Peyer's patch (tissue), 4 donors: ENCODE data around the gene APOL5. TPM values are rescaled to one million over a fixed set of nuclear protein-coding genes. Genes with fewer than 3 reads are reported as not detected.

ENCODE experiments used
- DNase-seq, 3 donors: peaks; one replicate each; pipeline ENCODE4 v3.0.0-alpha.2; 2017 to 2019
- H3K27ac ChIP-seq, 4 donors: fragments of 200-600 bp; sonication (generic); one replicate each; pipeline ENCODE4 v1.5.1; 2016 to 2019
- H3K27me3 ChIP-seq, 2 donors: fragments of 200-600 bp; sonication (generic); one replicate each; pipeline ENCODE4 v1.5.1; 2019
- H3K36me3 ChIP-seq, 3 donors: fragments of 200-600 bp; sonication (generic); one replicate each; pipeline ENCODE4 v1.5.1; 2016 to 2019
- H3K4me1 ChIP-seq, 4 donors: fragments of 200-600 bp; sonication (generic); one replicate each; pipeline ENCODE4 v1.5.1; 2016 to 2019
- H3K4me3 ChIP-seq, 4 donors: fragments of 200-600 bp; sonication (generic); 1 replicate in 3 of 4; 2 replicates in 1 of 4; pipeline ENCODE4 v1.5.1; 2016 to 2019; ENCODE audit warnings: mild to moderate bottlenecking in 1 of 4
- H3K9me3 ChIP-seq, 4 donors: fragments of 200-600 bp; sonication (generic); one replicate each; pipeline ENCODE4 v1.5.1; 2016 to 2019; ENCODE audit warnings: mild to moderate bottlenecking in 1 of 4
- CTCF ChIP-seq, 6 experiments: fragments of 450-650 bp in 4 of 6; fragments of 200-600 bp in 2 of 6; sonication (generic) in 1 of 6; IDR thresholded peaks; one replicate each; pipeline ENCODE4 v1.5.1; 2017 to 2019; ENCODE audit warnings: antibody characterized with exemption in 6 of 6, mild to moderate bottlenecking in 3 of 6, moderate library complexity in 1 of 6
- POLR2A ChIP-seq, 2 donors: fragments of 450-650 bp; IDR thresholded peaks; one replicate each; pipeline ENCODE4 v1.5.1; 2017; ENCODE audit warnings: antibody characterized with exemption in 2 of 2, mild to moderate bottlenecking in 2 of 2, moderate library complexity in 2 of 2
- total RNA-seq, 4 donors: library from RNA; depleted of rRNA; stranded (reverse); fragments of >200 nt; gene quantifications; one replicate each; pipeline ENCODE4 v1.1.0, GENCODE V29; 2016

APOL5 gene
- total RNA-seq, 4 donors from 2014 or later: not detected

- Histone ChIP-seq H3K4me1 (no peaks in the 10 kb centered on the region), H3K4me3 (no peak overlapping the region), H3K27ac (no peak overlapping the region), H3K36me3 (no peaks in the 10 kb centered on the region), H3K9me3 (no peaks in the 10 kb centered on the region), H3K27me3 (no peaks in the 10 kb centered on the region)
- DNase-seq: no peak
- TF ChIP-seq CTCF (IDR thresholded peaks at IDR 0.05) (no peak), POLR2A (IDR thresholded peaks at IDR 0.05) (no peak)
These were observed 34.6 kb downstream of the APOL5 start for GRCh38 chr22:35752006-35752862.

- Histone ChIP-seq H3K9me3 (no peaks in the 10 kb centered on the region), H3K4me3 (no peak overlapping the region), H3K4me1 (no peaks in the 10 kb centered on the region), H3K27me3 (no peaks in the 10 kb centered on the region), H3K27ac (no peak overlapping the region), H3K36me3 (peaks cover 0 to 2% (median 0%) of the 10 kb centered on the region in 3 donors)
- no peak for TF ChIP-seq CTCF (IDR thresholded peaks at IDR 0.05)
- no peak for TF ChIP-seq POLR2A (IDR thresholded peaks at IDR 0.05)
- no peak for DNase-seq
These were observed 35.2 kb downstream of the APOL5 start for GRCh38 chr22:35752863-35753189.

DNA sequence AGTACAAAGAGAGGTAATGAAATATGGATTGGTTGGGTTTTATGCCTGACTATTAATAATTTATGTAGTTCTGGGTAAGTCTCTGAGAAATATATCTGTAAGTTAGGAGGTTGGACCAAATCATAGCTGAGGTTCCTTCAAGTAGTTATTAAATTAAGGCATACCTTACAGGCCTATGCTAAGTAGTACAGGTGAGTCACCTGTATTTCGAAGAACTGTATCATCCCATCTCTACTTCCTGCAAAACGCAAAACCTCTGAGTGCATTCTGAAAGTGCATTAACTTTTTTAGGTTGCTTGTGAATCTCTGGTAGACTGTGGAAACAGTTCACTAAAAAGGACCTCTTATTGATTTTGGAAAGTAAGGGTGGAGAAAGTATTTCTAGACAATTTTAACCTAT is 37.1 kb downstream of the APOL5 start:
- no peak overlapping the region for H3K4me3 ChIP-seq
- DNase-seq: no peak
- H3K36me3 ChIP-seq: peaks cover 0 to 17% (median 0%) of the 10 kb centered on the region in 3 donors
- no peak overlapping the region for H3K27ac ChIP-seq
- no peaks in the 10 kb centered on the region for H3K27me3 ChIP-seq
- TF ChIP-seq CTCF (IDR thresholded peaks at IDR 0.05): no peak
- no peak for TF ChIP-seq POLR2A (IDR thresholded peaks at IDR 0.05)
- no peaks in the 10 kb centered on the region for H3K9me3 ChIP-seq
- H3K4me1 ChIP-seq: no peaks in the 10 kb centered on the region

- Histone ChIP-seq H3K36me3 (peaks cover 0 to 22% (median 0%) of the 10 kb centered on the region in 3 donors), H3K9me3 (no peaks in the 10 kb centered on the region), H3K27me3 (no peaks in the 10 kb centered on the region), H3K4me1 (no peaks in the 10 kb centered on the region), H3K4me3 (no peak overlapping the region), H3K27ac (no peak overlapping the region)
- DNase-seq: no peak
- TF ChIP-seq CTCF (IDR thresholded peaks at IDR 0.05) (no peak), POLR2A (IDR thresholded peaks at IDR 0.05) (no peak)
These were observed 39.0 kb downstream of the APOL5 start for GRCh38 chr22:35756722-35757121.

- no peaks in the 10 kb centered on the region for H3K4me1 ChIP-seq
- no peak for TF ChIP-seq POLR2A (IDR thresholded peaks at IDR 0.05)
- no peak for TF ChIP-seq CTCF (IDR thresholded peaks at IDR 0.05)
- H3K27me3 ChIP-seq: no peaks in the 10 kb centered on the region
- no peak overlapping the region for H3K27ac ChIP-seq
- no peaks in the 10 kb centered on the region for H3K9me3 ChIP-seq
- no peak for DNase-seq
- peaks cover 0 to 26% (median 0%) of the 10 kb centered on the region in 3 donors for H3K36me3 ChIP-seq
- no peak overlapping the region for H3K4me3 ChIP-seq
These were observed 40.7 kb downstream of the APOL5 start for GRCh38 chr22:35758394-35758793.
